GM12875 (cell line): ENCODE measurements around the gene BMF.

Experiments used
- H3K4me3 ChIP-seq: one replicate; pipeline ENCODE4 v1.5.1; 2011; ENCODE audit warnings: low read depth, low read length, control low read depth
- TF ChIP-seq, protein P1 (sequence below): IDR thresholded peaks from 2 replicates; pipeline ENCODE4 v1.5.1; 2011; ENCODE audit warnings: low read depth, mild to moderate bottlenecking, control low read depth, inconsistent platforms, low read length, moderate library complexity, borderline replicate concordance; ENCODE audit not compliant: insufficient read depth

BMF gene

DNA sequence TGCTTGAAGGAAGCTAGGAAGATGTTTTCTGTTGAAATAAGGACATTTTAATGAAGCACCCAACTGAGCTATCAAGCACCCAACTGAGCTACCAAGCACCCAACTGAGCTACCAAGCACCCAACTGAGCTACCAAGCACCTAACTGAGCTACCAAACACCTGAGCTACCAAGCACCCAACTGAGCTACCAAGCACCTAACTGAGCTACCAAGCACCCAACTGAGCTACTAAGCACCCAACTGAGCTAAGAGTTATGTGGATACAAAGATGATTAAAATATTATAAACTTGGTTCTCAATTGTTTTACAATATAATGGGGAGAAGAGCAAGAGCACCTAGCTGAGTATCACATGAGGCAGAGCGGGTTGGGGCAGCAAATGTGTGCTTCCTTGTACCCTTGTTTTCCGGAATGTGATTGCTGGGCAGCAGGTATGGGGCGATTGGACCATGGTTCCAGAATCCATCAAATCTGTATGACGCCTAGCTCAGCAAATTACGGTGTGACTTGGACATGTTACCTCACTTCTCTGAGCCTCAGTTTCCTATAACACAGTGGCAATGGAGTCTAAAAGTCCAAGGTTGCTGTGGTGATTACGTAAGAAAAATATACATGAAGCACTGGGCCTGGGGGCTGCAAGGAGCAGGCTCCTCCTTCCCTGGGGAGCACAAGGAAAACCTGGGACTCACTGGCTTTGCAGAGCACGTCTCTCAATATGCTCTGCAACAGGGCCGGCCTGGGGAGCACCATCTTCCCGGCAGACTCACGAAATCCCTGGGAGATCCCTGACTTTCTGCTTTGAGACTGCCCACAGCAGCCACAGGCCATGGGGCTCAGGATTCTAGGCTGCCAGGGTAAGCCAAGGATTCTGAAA is 11.3 kb downstream of the BMF start:
- TF ChIP-seq, protein P1, sequence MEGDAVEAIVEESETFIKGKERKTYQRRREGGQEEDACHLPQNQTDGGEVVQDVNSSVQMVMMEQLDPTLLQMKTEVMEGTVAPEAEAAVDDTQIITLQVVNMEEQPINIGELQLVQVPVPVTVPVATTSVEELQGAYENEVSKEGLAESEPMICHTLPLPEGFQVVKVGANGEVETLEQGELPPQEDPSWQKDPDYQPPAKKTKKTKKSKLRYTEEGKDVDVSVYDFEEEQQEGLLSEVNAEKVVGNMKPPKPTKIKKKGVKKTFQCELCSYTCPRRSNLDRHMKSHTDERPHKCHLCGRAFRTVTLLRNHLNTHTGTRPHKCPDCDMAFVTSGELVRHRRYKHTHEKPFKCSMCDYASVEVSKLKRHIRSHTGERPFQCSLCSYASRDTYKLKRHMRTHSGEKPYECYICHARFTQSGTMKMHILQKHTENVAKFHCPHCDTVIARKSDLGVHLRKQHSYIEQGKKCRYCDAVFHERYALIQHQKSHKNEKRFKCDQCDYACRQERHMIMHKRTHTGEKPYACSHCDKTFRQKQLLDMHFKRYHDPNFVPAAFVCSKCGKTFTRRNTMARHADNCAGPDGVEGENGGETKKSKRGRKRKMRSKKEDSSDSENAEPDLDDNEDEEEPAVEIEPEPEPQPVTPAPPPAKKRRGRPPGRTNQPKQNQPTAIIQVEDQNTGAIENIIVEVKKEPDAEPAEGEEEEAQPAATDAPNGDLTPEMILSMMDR, result no peak
- no peak overlapping the region for H3K4me3 ChIP-seq

GRCh38 chr15:40096094-40096891 is 12.4 kb downstream of the BMF start:
- TF ChIP-seq, protein P1, result no peak
- no peak overlapping the region for H3K4me3 ChIP-seq

- no peak overlapping the region for H3K4me3 ChIP-seq
- TF ChIP-seq, protein P1, result no peak
Observed at GRCh38 chr15:40095371-40096093, 13.1 kb downstream of the BMF start.

- TF ChIP-seq, protein P1, result no peak
- no peak overlapping the region for H3K4me3 ChIP-seq
Observed at GRCh38 chr15:40094156-40094555, 14.5 kb downstream of the BMF start.

- TF ChIP-seq, protein P1, result no peak
- H3K4me3 ChIP-seq, result no peak overlapping the region
Observed at GRCh38 chr15:40092979-40093869, 15.5 kb downstream of the BMF start.

- no peak overlapping the region for H3K4me3 ChIP-seq
- TF ChIP-seq, protein P1, result no peak
Observed at GRCh38 chr15:40092256-40092978, 16.3 kb downstream of the BMF start.
